HFFc6 (cell line): ENCODE data around the gene GLI3. TPM values are rescaled to one million over a fixed set of nuclear protein-coding genes. Genes with fewer than 3 reads are reported as not detected.

Experiments
- DNase-seq: peaks from one replicate; pipeline ENCODE4 v3.0.0-alpha.2; 2018
- H3K27ac Mint-ChIP-seq: 2 replicates; pipeline ENCODE4 v1.8.0; 2020; ENCODE audit warnings: mild to moderate bottlenecking, mixed read lengths
- H3K27me3 Mint-ChIP-seq: 2 replicates; pipeline ENCODE4 v1.8.0; 2021; ENCODE audit warnings: mild to moderate bottlenecking, moderate library complexity, mixed read lengths; ENCODE audit not compliant: insufficient read depth
- H3K36me3 Mint-ChIP-seq: 2 replicates; pipeline ENCODE4 v1.8.0; 2021; ENCODE audit warnings: low read depth, mixed read lengths
- H3K4me1 Mint-ChIP-seq: 2 replicates; pipeline ENCODE4 v1.8.0; 2020; ENCODE audit warnings: low read depth, mixed read lengths
- H3K4me3 Mint-ChIP-seq: 2 replicates; pipeline ENCODE4 v1.8.0; 2020; ENCODE audit warnings: mild to moderate bottlenecking, moderate library complexity, mixed read lengths
- H3K9me3 Mint-ChIP-seq: 2 replicates; pipeline ENCODE4 v1.8.0; 2020; ENCODE audit warnings: mild to moderate bottlenecking, mixed read lengths
- CTCF ChIP-seq: fragments of 200-600 bp; sonication (generic); IDR thresholded peaks from 2 replicates; pipeline ENCODE4 v1.5.0; 2021; ENCODE audit warnings: antibody characterized with exemption, mild to moderate bottlenecking
- total RNA-seq, 6 experiments: library from RNA; stranded (reverse); fragmentation: NEBNext Ultra II Directional; extraction: Animal tissue kit (Norgen Biotek cat#: 25700); gene quantifications; 2 replicates in 1 of 6; 3 replicates in 5 of 6; pipeline ENCODE4 v1.2.3, GENCODE V29; 2021

The GLI3 gene
- total RNA-seq, 6 experiments from 2014 or later = 12.5 to 23.0 (median 21.7) TPM

GRCh38 chr7:42087616-42088015, 149.4 kb downstream of the GLI3 start:
- no peak overlapping the region for H3K4me3 Mint-ChIP-seq
- no peak for DNase-seq
- H3K27me3 Mint-ChIP-seq = no peaks in the 10 kb centered on the region; the same call in none of the 2 replicates
- H3K36me3 Mint-ChIP-seq = no peaks in the 10 kb centered on the region
- H3K4me1 Mint-ChIP-seq = no peaks in the 10 kb centered on the region
- no peaks in the 10 kb centered on the region for H3K9me3 Mint-ChIP-seq
- H3K27ac Mint-ChIP-seq = no peak overlapping the region
- no peak for TF ChIP-seq CTCF

GRCh38 chr7:42085531-42085930, 151.5 kb downstream of the GLI3 start:
- DNase-seq = no peak
- Mint-ChIP-seq H3K4me3 (no peak overlapping the region), H3K4me1 (peaks cover 14% of the 10 kb centered on the region), H3K9me3 (no peaks in the 10 kb centered on the region), H3K27ac (no peak overlapping the region), H3K36me3 (no peaks in the 10 kb centered on the region), H3K27me3 (no peaks in the 10 kb centered on the region; the same call in 1 of the 2 replicates)
- TF ChIP-seq CTCF = no peak

- Mint-ChIP-seq H3K36me3 (no peaks in the 10 kb centered on the region; the same call in 1 of the 2 replicates), H3K4me1 (peaks cover 14% of the 10 kb centered on the region), H3K27ac (no peak overlapping the region), H3K27me3 (no peaks in the 10 kb centered on the region; the same call in 1 of the 2 replicates), H3K9me3 (no peaks in the 10 kb centered on the region), H3K4me3 (no peak overlapping the region)
- no peak for DNase-seq
- TF ChIP-seq CTCF = no peak
Measured at GRCh38 chr7:42084263-42084662, 152.7 kb downstream of the GLI3 start.

GRCh38 chr7:42083284-42083683, 153.7 kb downstream of the GLI3 start:
- no peaks in the 10 kb centered on the region; the same call in 1 of the 2 replicates for H3K36me3 Mint-ChIP-seq
- H3K27ac Mint-ChIP-seq = no peak overlapping the region
- no peak for TF ChIP-seq CTCF
- no peaks in the 10 kb centered on the region for H3K9me3 Mint-ChIP-seq
- no peak overlapping the region for H3K4me3 Mint-ChIP-seq
- H3K4me1 Mint-ChIP-seq = peaks cover 16% of the 10 kb centered on the region
- no peak for DNase-seq
- no peaks in the 10 kb centered on the region for H3K27me3 Mint-ChIP-seq

- TF ChIP-seq CTCF = no peak
- no peaks in the 10 kb centered on the region; the same call in 1 of the 2 replicates for H3K36me3 Mint-ChIP-seq
- no peaks in the 10 kb centered on the region for H3K27me3 Mint-ChIP-seq
- H3K4me3 Mint-ChIP-seq = no peak overlapping the region
- H3K9me3 Mint-ChIP-seq = no peaks in the 10 kb centered on the region
- H3K4me1 Mint-ChIP-seq = peaks cover 26% of the 10 kb centered on the region
- no peak overlapping the region for H3K27ac Mint-ChIP-seq
- peak; percentile 41 for DNase-seq
Measured at GRCh38 chr7:42082144-42082543, 154.9 kb downstream of the GLI3 start.

- no peak overlapping the region for H3K27ac Mint-ChIP-seq
- H3K36me3 Mint-ChIP-seq = no peaks in the 10 kb centered on the region; the same call in 1 of the 2 replicates
- DNase-seq = no peak
- no peaks in the 10 kb centered on the region; the same call in 1 of the 2 replicates for H3K27me3 Mint-ChIP-seq
- H3K9me3 Mint-ChIP-seq = no peaks in the 10 kb centered on the region
- H3K4me1 Mint-ChIP-seq = peaks cover 26% of the 10 kb centered on the region
- H3K4me3 Mint-ChIP-seq = no peak overlapping the region
- no peak for TF ChIP-seq CTCF
Measured at GRCh38 chr7:42081671-42082070, 155.3 kb downstream of the GLI3 start.
